ENCODE results near the gene ZNF784. TPM values are rescaled to one million over a fixed set of nuclear protein-coding genes. Genes with fewer than 3 reads are reported as not detected.

The ZNF784 gene
- total and polyA plus RNA-seq, 2 donors (not counting 1 experiment from before 2014, with no cell fraction given): 1.6 to 5.6 TPM

DNA sequence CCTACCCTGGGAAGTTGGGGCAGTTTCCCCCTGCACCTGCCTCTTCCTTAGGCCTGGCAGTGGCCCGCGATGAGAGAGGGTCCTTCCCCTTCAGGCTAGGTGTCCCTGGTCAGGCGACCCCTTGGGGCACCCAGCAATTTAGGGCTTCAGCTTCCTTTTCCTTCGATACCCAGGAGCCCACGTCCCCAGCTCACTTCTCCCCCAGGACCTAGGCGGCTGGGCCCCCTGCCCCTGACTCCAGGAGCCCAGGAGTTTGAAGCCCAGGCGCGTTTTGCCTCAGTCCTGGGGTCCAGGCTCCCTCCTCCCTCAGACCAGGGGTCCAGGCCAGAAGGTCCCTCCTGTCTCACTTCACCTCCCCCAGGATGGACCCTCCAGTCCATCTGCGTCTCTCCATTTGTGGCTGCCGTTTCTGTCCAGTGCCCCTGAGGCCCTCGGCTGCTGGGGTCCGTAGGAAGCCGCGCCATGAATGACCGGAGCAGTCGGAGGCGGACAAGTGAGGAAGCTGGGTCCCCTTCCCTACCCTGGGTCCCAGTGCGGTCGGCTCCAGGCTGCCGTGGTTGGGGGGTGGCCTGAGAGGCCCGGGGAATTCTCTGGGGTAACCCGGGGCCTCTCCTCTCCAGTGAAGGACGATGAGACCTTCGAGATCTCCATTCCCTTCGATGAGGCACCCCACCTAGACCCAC lies 24.4 kb upstream of the ZNF784 start:
- Histone ChIP-seq H4K20me1 (ENCODE audit: control insufficient read depth, extremely low read depth, insufficient read depth, low read length) (no peaks in the 10 kb centered on the region), H3K27ac (ENCODE audit: insufficient read depth, low read length) (no peak overlapping the region), H2AFZ (ENCODE audit: low read length) (no peak overlapping the region), H3K36me3 (ENCODE audit: control insufficient read depth, insufficient read depth, low read length) (peaks cover 18% of the 10 kb centered on the region), H3K4me2 (ENCODE audit: extremely low read depth, insufficient read depth, low read length) (peak overlapping the region; percentile 49), H3K4me3 (replicated peaks in 1 of 4; ENCODE audit: control extremely low read depth in 1 of 4, insufficient read depth in 1 of 4, low read depth in 3 of 4, low read length in 4 of 4) (peak overlapping the region; percentile 58 to 79 (median 64)), H3K27me3 (ENCODE audit: control insufficient read depth, insufficient read depth, low read length) (no peaks in the 10 kb centered on the region), H3K9me3 (ENCODE audit: control insufficient read depth, insufficient read depth, low read depth, low read length) (no peaks in the 10 kb centered on the region), H3K79me2 (ENCODE audit: control insufficient read depth, insufficient read depth, low read length) (peaks cover 18% of the 10 kb centered on the region), H3K9ac (ENCODE audit: insufficient read depth, low read length) (peak overlapping the region; percentile 61), H3K4me1 (ENCODE audit: control insufficient read depth, extremely low read depth, insufficient read depth, low read length) (peaks cover 3% of the 10 kb centered on the region)
- no peak for TF ChIP-seq EZH2 (IDR thresholded peaks at IDR 0.05; ENCODE audit: low read length, missing control alignments)
- TF ChIP-seq, protein P1, sequence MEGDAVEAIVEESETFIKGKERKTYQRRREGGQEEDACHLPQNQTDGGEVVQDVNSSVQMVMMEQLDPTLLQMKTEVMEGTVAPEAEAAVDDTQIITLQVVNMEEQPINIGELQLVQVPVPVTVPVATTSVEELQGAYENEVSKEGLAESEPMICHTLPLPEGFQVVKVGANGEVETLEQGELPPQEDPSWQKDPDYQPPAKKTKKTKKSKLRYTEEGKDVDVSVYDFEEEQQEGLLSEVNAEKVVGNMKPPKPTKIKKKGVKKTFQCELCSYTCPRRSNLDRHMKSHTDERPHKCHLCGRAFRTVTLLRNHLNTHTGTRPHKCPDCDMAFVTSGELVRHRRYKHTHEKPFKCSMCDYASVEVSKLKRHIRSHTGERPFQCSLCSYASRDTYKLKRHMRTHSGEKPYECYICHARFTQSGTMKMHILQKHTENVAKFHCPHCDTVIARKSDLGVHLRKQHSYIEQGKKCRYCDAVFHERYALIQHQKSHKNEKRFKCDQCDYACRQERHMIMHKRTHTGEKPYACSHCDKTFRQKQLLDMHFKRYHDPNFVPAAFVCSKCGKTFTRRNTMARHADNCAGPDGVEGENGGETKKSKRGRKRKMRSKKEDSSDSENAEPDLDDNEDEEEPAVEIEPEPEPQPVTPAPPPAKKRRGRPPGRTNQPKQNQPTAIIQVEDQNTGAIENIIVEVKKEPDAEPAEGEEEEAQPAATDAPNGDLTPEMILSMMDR (conservative IDR thresholded peaks at IDR 0.05 in 1 of 2, IDR thresholded peaks at IDR 0.05 in 1 of 2; ENCODE audit: low read depth in 1 of 2, low read length in 2 of 2): no peak
- DNase-seq (ENCODE audit: low read depth in 2 of 2): no peak

DNA sequence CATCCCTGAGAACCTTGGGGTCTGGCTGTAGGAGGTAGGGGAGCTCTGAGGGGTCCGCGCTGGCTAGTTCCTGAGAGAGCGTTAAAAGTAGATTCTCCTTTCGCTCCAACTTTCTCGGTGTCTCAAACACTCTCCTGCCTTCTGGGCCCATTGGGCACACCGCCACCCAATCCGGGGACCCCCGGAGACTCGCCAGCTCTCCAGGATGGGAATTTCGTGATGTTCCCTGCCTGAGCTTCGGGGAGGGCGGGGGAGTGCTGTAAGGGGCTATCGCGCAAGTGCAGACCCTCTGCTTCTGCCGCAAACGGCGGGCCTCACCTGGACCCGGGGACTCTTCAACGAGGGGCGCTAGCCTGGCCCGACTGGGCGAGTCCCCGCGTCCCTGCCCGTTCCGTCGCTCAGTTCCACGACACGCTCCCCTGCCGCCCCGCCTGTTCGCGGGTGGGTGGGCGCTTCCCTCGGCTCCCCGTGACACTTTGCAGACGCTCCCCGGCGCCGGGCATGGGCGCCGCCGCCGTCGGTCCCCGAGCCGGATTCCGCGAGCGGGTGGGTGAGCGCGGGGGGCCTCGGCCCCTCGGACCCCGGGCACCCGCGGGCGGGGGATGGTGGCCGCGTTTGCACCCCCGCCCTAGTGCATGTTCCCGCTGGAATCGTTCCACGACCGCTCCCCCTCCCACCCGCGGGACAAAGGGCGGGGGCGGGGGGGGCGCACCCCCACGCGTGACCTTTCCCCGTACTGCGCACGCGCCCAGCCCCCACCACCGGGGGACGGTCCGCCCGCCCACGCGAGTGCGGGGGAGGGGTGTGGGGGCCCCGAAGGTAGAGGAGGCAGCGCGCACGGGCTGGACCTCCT lies 23.6 kb upstream of the ZNF784 start, which contains the start of gene CCDC106:
CCDC106 (plus strand) TSS at position 481 of the 853 bp plus-strand sequence. CDS start 835 bp downstream, outside the sequence.
- Histone ChIP-seq H3K9me3 (ENCODE audit: control insufficient read depth, insufficient read depth, low read depth, low read length) (no peaks in the 10 kb centered on the region), H3K27me3 (ENCODE audit: control insufficient read depth, insufficient read depth, low read length) (no peaks in the 10 kb centered on the region), H3K4me3 (replicated peaks in 1 of 4; ENCODE audit: control extremely low read depth in 1 of 4, insufficient read depth in 1 of 4, low read depth in 3 of 4, low read length in 4 of 4) (peak within 1 kb of the TSS; percentile 58 to 79 (median 64)), H3K36me3 (ENCODE audit: control insufficient read depth, insufficient read depth, low read length) (peaks cover 18% of the 10 kb centered on the region), H3K4me2 (ENCODE audit: extremely low read depth, insufficient read depth, low read length) (peak within 1 kb of the TSS; percentile 93), H3K4me1 (ENCODE audit: control insufficient read depth, extremely low read depth, insufficient read depth, low read length) (peaks cover 6% of the 10 kb centered on the region), H3K79me2 (ENCODE audit: control insufficient read depth, insufficient read depth, low read length) (peaks cover 20% of the 10 kb centered on the region), H3K27ac (ENCODE audit: insufficient read depth, low read length) (peak within 1 kb of the TSS; percentile 38), H4K20me1 (ENCODE audit: control insufficient read depth, extremely low read depth, insufficient read depth, low read length) (no peaks in the 10 kb centered on the region), H2AFZ (ENCODE audit: low read length) (peak within 1 kb of the TSS; percentile 76), H3K9ac (ENCODE audit: insufficient read depth, low read length) (peak within 1 kb of the TSS; percentile 61)
- no peak for TF ChIP-seq EZH2 (IDR thresholded peaks at IDR 0.05; ENCODE audit: low read length, missing control alignments)
- TF ChIP-seq, protein P1 (conservative IDR thresholded peaks at IDR 0.05 in 1 of 2, IDR thresholded peaks at IDR 0.05 in 1 of 2; ENCODE audit: low read depth in 1 of 2, low read length in 2 of 2): no peak
- DNase-seq (ENCODE audit: low read depth in 2 of 2): peak; percentile 75 to 86

Data from fibroblast of lung (primary cell).